Skeletal muscle tissue (tissue), 4 donors: ENCODE data around the gene MEF2B. TPM values are rescaled to one million over a fixed set of nuclear protein-coding genes. Genes with fewer than 3 reads are reported as not detected.
A peak's percentile ranks its signal among the peaks of the same experiment; 100 is the strongest.

ENCODE experiments used
- H3K27ac ChIP-seq: one replicate; pipeline ENCODE4 v1.7.0; 2013; ENCODE audit warnings: mild to moderate bottlenecking, low read depth, low read length, inconsistent platforms
- H3K27me3 ChIP-seq, 3 donors: one replicate each; pipeline ENCODE4 v1.7.0; 2013; ENCODE audit warnings: low read length in 3 of 3; ENCODE audit not compliant: control insufficient read depth in 3 of 3, insufficient read depth in 3 of 3
- H3K36me3 ChIP-seq, 3 donors: one replicate each; pipeline ENCODE4 v1.7.0; 2013; ENCODE audit warnings: low read length in 3 of 3; ENCODE audit not compliant: control insufficient read depth in 3 of 3, insufficient read depth in 3 of 3
- H3K4me1 ChIP-seq, 3 donors: one replicate each; pipeline ENCODE4 v1.7.0; 2013; ENCODE audit warnings: low read length in 3 of 3, mild to moderate bottlenecking in 3 of 3; ENCODE audit not compliant: control insufficient read depth in 3 of 3, insufficient read depth in 3 of 3
- H3K4me3 ChIP-seq, 3 donors: one replicate each; pipeline ENCODE4 v1.7.0; 2013; ENCODE audit warnings: low read length in 3 of 3
- H3K9ac ChIP-seq, 3 donors: one replicate each; pipeline ENCODE4 v1.7.0; 2013; ENCODE audit warnings: low read length in 3 of 3, mild to moderate bottlenecking in 3 of 3, moderate library complexity in 2 of 3, low read depth in 1 of 3
- H3K9me3 ChIP-seq, 3 donors: one replicate each; pipeline ENCODE4 v1.7.0; 2013; ENCODE audit warnings: low read length in 3 of 3; ENCODE audit not compliant: control insufficient read depth in 3 of 3
- total RNA-seq: library from RNA; depleted of rRNA; stranded (reverse); fragments of >200 nt; gene quantifications from one replicate; pipeline ENCODE4 v1.2.3, GENCODE V29; 2014
- donor health status: Osteomylitis.

MEF2B gene
- total RNA-seq, 1 donor from 2014 or later: not detected

DNA sequence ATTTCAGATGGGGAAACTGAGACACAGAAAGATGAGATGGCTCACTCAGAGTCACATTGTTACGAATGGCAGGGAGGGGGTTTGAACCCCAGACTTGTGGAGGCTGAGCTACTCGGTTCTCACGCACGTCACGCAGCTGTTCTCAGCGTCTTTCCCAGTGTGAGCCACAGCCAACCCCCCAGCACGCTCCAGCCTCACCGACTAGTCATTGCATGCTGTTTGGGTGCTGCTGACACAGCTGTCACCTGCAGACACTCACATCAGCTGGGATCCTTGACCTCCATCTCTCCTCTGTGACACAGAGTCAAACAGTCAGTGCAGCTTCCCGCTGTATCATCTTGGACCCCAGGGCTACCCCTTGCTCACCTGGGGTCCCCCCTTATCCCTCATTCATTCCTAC lies 39.3 kb upstream of the MEF2B start:
- no peaks in the 10 kb centered on the region for H3K9me3 ChIP-seq
- peaks cover 0 to 5% (median 0%) of the 10 kb centered on the region in 3 donors for H3K4me1 ChIP-seq
- H3K36me3 ChIP-seq: no peaks in the 10 kb centered on the region
- H3K27me3 ChIP-seq: peaks cover 56 to 66% (median 60%) of the 10 kb centered on the region in 3 donors
- H3K9ac ChIP-seq: no peak overlapping the region
- H3K4me3 ChIP-seq: no peak overlapping the region
- H3K27ac ChIP-seq: no peak overlapping the region

DNA sequence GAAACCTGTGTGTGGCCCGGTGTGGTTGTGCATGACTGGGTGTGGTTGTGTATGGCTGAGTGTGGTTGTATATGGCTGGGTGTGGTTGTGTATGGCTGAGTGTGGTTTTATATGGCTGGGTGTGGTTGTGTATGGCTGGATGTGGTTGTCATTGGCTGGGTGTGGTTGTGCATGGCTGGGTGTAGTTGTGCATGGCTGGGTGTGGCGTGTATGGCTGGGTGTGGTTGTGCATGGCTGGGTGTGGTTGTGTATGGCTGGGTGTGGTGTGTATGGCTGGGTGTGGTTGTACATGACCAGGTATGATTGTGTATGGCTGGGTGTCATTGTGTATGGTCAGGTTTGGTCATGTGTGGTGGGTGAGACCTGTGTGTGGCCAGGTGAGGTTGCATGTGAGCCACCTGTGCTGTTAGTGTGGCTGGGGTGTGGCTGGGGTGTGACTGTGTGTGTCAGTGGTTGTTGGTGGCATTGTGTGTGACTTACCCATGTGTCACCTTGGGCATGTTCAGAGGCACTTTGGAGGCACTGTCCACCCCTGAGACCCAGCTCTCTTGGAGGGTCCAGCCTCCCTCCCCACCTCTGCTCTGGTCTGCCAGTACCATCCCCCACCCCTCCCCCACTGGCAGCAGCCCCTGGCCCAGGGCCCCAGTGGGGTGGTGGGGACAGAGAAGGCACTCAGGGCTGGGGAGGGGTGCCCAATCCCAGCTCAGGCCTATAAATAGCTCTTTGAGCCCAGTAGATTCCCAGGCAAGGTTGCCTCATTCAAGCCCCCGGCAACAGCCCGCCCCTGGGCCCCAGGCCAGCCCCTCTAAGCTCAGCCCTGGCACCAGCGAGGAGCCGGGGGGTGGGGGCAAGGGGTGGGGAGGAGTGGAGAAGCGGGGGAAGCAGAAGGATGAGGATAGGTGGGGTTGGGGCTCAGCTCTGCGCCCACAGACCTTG lies 37.8 kb upstream of the MEF2B start:
- Histone ChIP-seq H3K9ac (no peak overlapping the region), H3K36me3 (no peaks in the 10 kb centered on the region), H3K27ac (no peak overlapping the region), H3K27me3 (peaks cover 42 to 54% (median 46%) of the 10 kb centered on the region in 3 donors), H3K4me3 (no peak overlapping the region), H3K4me1 (peaks cover 2 to 6% (median 3%) of the 10 kb centered on the region in 3 donors), H3K9me3 (no peaks in the 10 kb centered on the region)

GRCh38 chr19:19206938-19207337 lies 36.9 kb upstream of the MEF2B start:
- Histone ChIP-seq H3K27me3 (peaks cover 33 to 45% (median 38%) of the 10 kb centered on the region in 3 donors), H3K4me3 (no peak overlapping the region), H3K27ac (no peak overlapping the region), H3K4me1 (peaks cover 11 to 16% (median 11%) of the 10 kb centered on the region in 3 donors), H3K9me3 (no peaks in the 10 kb centered on the region), H3K36me3 (peaks cover 0 to 6% (median 0%) of the 10 kb centered on the region in 3 donors), H3K9ac (no peak overlapping the region)

DNA sequence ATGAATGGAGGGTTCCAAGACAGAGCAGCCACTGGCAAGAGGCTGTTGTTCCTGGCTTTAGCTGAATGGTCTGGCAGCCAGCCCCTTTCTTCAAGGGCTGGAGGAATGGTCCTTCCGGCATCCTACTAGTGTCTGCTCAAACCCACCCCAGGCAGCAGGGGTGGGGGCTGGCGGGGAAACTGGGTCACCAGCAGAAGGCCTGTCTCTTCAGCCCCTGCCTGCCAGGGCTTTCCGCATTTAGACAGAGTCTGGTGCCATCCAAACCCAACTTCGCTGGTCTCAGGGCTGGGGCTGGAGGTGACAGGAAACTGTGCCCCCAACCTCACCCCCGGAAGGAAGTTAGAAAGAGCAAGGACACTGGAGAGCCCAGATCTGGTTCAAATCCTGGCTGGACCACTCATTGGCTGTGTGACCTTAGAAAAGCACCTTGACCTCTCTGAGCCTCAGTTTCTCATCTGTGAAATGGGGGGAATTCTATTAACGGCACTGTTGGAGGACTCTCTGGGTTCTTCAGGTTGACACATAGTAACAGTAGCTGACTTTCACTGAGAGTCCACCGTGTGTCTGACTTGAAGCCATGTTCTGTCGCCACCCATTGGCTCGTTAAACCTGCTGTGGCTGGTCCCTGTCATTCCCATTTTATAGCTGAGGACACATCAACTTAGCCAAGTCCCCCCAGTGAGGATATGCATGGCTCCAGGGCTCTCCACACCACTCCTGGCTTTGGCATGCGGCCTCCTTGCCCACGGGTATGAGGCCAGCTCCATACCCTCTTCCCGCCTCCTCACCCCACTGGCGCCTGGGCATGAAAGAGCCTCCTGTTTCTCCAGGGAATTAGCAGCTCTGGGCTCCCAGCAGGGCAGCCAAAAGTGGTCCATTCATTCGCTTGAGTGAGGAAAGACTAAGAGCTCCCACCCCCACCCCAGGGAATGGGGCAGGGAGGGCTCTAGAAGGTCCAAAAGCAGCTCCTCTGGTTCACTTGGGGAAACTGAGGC lies 35.6 kb upstream of the MEF2B start:
- H3K36me3 ChIP-seq: peaks cover 3 to 10% (median 5%) of the 10 kb centered on the region in 3 donors
- H3K27ac ChIP-seq: no peak overlapping the region
- H3K4me3 ChIP-seq: no peak overlapping the region
- peaks cover 11 to 16% (median 11%) of the 10 kb centered on the region in 3 donors for H3K4me1 ChIP-seq
- no peaks in the 10 kb centered on the region for H3K9me3 ChIP-seq
- H3K27me3 ChIP-seq: peaks cover 21 to 36% (median 29%) of the 10 kb centered on the region in 3 donors
- peak overlapping the region in 1 of 3 donors; percentile 10 for H3K9ac ChIP-seq

- H3K4me3 ChIP-seq: no peak overlapping the region
Observed at GRCh38 chr19:19204181-19204580, 34.1 kb upstream of the MEF2B start.

GRCh38 chr19:19203012-19203856 lies 33.2 kb upstream of the MEF2B start, which contains the start of gene NR2C2AP:
NR2C2AP (minus strand) TSS chr19:19203414; CDS start chr19:19203060, 354 bp downstream.
- no peaks in the 10 kb centered on the region for H3K9me3 ChIP-seq
- peaks cover 13 to 25% (median 24%) of the 10 kb centered on the region in 3 donors for H3K27me3 ChIP-seq
- H3K9ac ChIP-seq: peak within 1 kb of the TSS; percentile 82 to 90 (median 88)
- H3K4me3 ChIP-seq: peak within 1 kb of the TSS; percentile 73 to 86 (median 76)
- peaks cover 18 to 25% (median 18%) of the 10 kb centered on the region in 3 donors for H3K36me3 ChIP-seq
- peaks cover 11 to 16% (median 11%) of the 10 kb centered on the region in 3 donors for H3K4me1 ChIP-seq
- H3K27ac ChIP-seq: peak within 1 kb of the TSS; percentile 74

More at GRCh38 chr19:19204181-19204580, 34.1 kb upstream of the MEF2B start:
- peaks cover 15 to 27% (median 25%) of the 10 kb centered on the region in 3 donors for H3K27me3 ChIP-seq
- H3K27ac ChIP-seq: no peak overlapping the region
- H3K4me1 ChIP-seq: peaks cover 11 to 16% (median 11%) of the 10 kb centered on the region in 3 donors
- no peak overlapping the region for H3K9ac ChIP-seq
- H3K36me3 ChIP-seq: peaks cover 8 to 15% (median 8%) of the 10 kb centered on the region in 3 donors
- no peaks in the 10 kb centered on the region for H3K9me3 ChIP-seq

DNA sequence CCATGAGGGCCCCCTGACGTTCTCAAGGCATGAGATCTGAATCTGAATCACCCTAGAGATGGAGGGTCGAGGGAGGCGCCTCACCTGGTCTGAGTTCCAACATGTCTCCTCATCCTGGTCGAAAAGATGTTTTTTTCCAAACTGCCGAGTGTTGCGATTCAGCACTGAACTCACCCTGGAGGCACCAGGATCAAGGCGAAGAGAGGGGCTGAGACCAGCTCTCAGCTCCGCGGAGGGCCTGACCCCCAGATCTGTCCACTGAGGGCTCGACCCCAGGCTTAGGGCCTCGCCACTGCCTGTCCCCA lies 32.6 kb upstream of the MEF2B start:
- Histone ChIP-seq H3K9me3 (no peaks in the 10 kb centered on the region), H3K4me1 (peaks cover 11 to 16% (median 11%) of the 10 kb centered on the region in 3 donors), H3K27me3 (peaks cover 13 to 21% (median 21%) of the 10 kb centered on the region in 3 donors), H3K27ac (peak overlapping the region; percentile 74), H3K9ac (peak overlapping the region; percentile 82 to 90 (median 88)), H3K36me3 (peaks cover 22 to 28% (median 22%) of the 10 kb centered on the region in 3 donors), H3K4me3 (peak overlapping the region; percentile 73 to 86 (median 76))

DNA sequence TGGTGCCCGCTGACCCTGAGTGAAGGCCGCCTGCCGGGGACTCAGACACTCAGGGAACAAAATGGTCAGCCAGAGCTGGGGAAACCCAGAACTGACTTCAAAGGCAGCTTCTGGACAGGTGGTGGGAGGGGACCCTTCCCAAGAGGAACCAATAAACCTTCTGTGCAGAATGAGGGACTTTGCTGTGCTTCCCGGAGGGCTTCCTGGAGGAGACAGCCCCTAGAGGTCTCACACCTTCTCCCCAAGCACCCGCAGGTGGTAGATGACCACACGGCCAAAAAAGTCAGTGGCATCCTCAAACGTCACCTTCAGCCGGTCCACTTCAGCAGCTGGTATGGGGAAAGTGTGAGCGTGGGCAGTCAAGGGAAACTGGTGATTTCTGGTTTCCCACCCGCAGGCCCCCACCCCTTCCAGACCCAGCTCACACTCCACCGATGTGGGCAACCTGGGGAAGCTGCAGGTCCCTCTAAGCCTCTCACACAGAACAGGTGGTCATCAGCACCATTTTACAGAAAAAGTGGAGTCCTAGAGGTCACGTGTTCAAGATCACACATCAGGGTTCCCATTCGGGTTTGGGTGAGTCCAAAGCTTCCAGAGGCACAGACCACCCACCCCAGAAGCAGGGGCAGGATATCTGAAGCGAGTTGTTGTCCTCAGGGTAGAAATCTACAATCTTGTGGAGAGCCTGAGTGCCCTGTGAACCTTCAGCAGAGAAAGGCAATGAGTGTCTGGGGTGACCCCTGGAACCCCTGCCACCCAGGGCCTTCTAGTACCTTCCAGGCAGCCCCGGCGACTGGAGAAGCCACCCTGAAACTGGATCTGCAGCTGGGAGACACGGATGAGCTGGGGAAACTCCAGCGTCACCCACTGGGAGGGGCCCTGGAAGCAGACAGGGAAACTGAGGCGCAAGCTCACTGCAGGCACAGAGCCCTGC lies 31.9 kb upstream of the MEF2B start:
- peaks cover 25 to 33% (median 26%) of the 10 kb centered on the region in 3 donors for H3K36me3 ChIP-seq
- H3K9ac ChIP-seq: peak overlapping the region in 2 of 3 donors; percentile 82 to 90
- H3K4me3 ChIP-seq: peak overlapping the region; percentile 73 to 86 (median 76)
- peaks cover 7 to 14% (median 14%) of the 10 kb centered on the region in 3 donors for H3K27me3 ChIP-seq
- peaks cover 11% of the 10 kb centered on the region in 3 donors for H3K4me1 ChIP-seq
- H3K27ac ChIP-seq: no peak overlapping the region
- no peaks in the 10 kb centered on the region for H3K9me3 ChIP-seq
